CD4-positive, alpha-beta T cell treated with Interleukin-21 for 1 hour (primary cell): Measurements from ENCODE around the gene FGF14.
"Not testable (repeated sequence)": the region's sequence is repeated elsewhere in the genome, so short reads cannot be mapped to it uniquely, and the experiment has no call there.

Experiments
- DNase-seq: peaks from one replicate; pipeline ENCODE4 v3.0.0-alpha.2; 2020

Gene FGF14

DNA sequence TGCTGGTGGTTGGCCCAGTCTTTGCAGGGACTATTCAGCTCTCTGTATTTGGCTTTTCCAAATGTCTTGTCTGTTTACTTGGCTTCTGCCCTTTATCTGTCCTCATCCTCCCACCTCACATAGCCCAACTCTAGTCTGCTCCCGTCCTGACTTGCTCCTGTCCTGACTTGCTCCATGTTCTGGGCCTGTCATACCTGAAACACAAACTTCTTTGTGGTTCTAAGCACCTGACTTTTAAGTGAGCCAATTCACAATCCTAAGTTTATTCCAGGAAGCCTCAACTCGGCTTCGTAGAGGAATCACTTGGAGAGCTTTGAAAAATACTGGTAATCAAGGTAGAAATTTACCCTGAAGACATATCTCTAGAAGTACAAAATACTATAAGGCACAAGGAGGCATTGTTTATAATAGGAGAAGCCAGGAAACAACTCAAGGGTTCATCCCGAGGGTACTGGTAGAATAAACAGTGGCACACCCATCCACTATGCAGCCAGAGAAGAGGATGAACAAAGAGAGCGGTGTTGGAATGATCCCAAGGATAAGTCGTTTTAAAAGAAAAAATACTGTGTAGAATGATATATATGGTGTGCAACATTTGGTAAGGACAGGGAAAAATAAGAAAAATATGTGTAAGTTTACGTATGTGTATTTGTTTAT lies 284.5 kb downstream of the FGF14 start:
- DNase-seq, result no peak

DNA sequence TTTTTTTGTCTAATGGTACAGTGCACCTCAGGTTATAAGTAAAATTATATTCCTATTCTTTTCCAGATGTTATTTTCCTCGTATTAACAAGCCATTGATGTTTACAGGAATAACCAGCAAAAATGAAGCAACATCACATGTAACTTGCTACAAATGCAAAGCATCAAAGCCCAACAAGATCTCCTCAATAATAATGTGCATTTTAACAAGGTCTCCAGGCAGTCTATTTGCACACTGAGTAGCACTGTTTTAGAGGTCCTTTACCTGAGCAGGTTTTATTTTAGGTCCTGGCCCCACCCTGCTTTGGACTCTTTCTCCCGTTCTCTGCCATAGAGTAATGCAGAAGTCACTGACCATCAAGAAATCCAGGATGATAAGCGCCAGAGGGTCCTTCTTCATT lies 298.4 kb downstream of the FGF14 start:
- no peak for DNase-seq

DNA sequence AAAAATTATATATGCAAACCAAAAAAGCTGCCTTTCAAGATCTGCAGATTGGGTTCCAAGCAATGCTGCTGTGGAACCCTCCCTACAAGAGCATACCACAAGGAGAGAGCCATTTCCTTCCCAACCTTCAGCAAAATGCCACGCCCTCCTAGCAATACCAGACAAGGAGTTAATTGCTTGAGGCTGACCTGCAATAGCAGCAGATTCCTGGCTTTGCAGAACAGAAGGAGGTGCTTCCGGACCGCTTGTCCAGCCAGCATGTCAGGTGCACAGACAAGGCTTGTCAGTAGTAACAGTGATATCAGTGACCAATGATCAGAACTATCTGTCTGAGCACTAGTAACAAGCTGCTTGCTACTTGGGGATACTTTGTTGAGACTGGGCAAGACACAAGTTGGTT lies 301.6 kb downstream of the FGF14 start:
- no peak for DNase-seq

DNA sequence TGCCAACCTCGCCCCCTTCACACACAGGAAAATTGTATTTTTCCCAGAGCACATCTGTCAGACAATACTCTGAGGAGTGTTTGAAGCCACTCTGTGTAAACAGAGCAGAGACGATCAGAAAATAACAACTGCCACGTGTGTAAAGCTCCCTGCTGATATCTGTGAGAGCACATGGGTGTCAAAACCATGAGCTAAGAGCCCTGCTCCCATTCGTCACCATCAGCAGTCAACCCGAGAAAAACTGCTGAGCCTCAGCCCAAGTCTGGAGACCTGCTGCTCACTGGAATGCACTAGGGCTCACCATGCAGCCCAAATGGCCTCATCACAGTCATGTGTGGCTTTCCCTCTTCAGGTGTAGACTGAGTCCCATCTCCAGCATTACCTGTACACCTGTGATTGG lies 304.1 kb downstream of the FGF14 start:
- no peak for DNase-seq

DNA sequence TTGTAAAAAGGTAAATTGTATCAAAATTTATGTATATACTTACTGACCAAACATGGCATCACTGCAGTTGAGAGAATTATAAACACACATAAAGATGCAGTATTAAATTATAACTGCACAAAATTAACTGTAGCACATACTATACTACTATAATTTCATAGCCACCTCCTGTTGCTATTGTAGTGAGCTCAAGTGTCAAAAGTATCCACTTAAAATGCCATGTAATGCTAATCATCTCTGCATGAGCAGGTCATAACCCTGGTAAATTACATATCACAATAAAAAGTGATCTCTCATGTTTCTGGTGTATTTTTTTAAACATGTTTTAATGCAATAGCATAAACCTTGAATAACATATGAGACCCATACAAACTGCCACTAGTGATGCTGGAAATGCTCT lies 308.6 kb downstream of the FGF14 start:
- not testable (repeated sequence) for DNase-seq

DNA sequence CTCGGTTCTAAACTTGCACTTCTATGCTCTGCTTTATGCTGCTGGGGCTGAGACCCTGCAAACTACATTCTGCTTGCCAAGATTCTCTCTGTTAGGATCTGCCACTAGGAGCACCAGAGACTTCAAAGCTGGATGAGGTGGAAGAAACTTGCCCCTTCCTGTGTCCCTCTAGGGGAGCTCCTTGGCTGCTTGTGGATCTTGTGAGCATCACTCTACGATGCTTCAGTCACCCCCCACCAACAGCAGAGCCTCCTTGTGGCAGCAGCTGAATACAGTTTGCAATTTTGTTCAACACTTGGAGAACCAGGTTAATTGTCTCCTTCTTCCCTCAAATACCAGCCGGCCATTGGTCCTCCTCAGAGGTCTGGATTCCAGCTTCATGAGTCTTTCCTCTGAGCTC lies 310.6 kb downstream of the FGF14 start:
- no peak for DNase-seq

DNA sequence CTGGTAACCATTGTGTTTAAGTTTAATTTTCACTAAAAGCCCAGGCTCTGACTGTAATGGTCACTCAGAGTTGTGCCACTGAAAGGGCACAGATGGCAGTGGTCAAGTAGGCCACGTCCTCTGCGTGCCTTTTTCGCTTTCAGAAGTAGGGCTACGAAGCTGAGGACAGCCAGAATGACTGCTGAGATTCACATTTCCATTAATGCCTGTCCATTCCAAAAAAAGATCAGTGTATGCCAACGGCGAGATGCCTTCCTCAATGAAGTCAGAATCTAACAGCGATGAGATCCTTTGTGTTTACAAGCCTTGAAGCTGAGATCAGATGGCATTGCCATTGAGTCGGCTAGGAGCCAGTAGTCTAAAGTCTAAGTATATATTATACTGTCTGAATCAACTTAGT lies 311.3 kb downstream of the FGF14 start:
- DNase-seq, result no peak

DNA sequence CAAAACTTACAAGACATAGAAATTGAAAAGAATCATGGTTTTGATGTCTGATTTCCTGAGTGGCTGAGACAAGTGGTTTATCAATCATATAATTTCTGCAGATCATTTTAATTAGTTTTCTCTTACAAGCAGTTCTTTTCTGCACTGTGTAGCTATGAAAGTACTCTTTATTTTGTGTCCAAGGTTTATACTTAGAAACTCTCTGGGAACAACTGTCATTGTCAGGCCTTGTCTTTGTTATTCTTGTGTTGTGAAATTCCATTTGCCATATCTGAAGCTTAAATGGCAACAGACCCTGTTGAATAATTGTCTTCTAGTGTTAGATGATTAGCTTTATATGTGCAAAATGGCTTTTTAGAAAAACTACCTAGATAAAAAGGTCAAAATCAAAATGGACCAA lies 312.1 kb downstream of the FGF14 start:
- no peak for DNase-seq

DNA sequence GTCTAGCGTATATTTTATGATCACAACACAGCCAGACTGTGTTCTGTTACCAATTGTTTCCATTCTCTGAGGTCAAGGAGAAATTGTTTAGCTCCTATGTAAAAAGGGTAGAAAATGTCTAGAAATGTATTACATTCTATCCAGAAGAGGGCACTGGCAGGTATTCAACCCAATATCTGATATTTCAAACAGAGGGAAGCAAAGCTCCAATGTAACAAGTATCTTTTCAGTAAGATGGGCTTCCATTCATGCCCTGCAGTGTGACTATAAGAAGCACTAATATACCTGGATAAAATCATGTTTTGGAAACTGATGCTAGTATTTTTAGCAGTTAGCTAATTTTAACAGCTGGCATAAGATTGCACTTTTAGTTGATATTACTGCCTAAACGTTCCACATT lies 312.7 kb downstream of the FGF14 start:
- DNase-seq, result no peak

DNA sequence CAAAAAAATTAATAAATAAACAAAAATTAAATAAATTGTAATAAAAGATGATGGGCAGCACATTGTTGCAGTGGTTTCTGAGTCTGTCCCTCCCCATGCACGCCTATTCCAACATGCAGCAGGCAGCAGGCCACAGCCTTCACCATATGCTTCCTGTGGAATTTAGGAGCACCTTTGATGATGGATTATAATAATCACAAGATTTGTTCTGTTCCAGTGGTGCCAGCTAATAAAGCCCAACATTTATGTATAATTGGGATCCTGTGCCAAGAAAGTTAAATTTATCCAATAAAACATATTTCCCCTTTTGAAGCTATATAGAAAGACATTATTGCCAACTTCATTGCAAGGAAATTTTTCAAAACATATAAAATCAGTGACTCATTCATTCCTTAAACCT lies 328.6 kb downstream of the FGF14 start:
- no peak for DNase-seq

DNA sequence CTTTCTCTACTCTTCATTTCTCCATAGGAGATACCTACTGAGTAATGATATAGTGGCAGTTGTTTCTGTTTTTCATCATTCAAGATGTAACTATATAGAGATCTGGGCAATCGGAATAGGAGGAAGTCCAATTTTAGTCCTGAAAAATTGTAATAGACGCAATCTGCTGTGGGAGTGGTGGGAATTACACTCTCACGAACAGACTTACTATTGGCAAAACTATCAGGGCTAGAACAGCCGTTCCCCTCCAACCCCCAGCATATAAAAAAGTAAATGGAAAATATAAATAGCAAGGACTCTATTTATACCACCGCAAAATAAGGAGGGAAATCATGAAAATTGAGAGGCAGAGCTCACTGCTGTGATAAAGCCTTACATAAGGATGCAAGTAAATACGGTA lies 330.1 kb downstream of the FGF14 start:
- DNase-seq, result no peak

DNA sequence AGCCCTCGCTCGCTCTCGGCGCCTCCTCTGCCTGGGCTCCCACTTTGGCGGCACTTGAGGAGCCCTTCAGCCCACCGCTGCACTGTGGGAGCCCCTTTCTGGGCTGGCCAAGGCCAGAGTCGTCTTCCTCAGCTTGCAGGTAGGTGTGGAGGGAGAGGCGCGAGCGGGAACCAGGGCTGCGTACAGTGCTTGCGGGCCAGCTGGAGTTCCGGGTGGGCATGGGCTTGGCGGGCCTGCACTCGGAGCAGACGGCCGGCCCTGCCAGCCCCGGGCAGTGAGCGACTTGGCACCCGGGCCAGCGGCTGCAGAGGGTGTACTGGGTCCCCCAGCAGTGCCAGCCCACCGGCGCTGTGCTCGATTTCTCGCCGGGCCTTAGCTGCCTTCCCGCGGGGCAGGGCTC lies 333.5 kb downstream of the FGF14 start:
- not testable (repeated sequence) for DNase-seq

DNA sequence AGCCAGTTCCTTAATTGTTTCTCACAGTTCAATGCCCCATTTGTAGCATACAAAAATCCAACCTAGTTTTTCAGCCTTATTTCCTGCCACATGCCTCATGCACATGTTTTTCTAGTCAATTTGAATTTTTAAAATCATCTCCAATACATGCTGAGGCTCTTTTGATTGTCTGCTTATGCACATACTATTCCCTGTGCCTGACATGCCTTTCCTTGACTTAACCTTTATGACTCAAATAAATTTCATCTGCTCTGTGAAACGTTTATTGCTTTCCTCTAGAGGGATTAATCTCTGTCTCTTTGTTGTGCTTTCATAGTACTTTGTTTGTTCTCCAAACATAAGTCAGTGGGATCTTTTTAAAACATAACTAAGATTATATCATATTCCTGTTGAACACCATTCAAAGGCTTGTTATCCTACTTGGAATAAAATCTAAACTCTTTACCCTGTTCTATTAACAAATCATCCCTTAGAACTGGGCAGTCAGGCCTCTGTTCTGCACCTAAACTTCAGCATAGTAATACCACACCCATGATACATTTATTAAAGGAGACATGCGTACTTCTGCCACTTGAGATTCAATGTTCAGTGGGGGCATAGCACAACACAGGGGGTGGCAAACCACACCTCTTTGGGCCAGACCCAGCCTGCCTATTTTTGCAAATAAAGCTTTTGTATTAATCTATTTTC lies 346.6 kb downstream of the FGF14 start:
- no peak for DNase-seq

DNA sequence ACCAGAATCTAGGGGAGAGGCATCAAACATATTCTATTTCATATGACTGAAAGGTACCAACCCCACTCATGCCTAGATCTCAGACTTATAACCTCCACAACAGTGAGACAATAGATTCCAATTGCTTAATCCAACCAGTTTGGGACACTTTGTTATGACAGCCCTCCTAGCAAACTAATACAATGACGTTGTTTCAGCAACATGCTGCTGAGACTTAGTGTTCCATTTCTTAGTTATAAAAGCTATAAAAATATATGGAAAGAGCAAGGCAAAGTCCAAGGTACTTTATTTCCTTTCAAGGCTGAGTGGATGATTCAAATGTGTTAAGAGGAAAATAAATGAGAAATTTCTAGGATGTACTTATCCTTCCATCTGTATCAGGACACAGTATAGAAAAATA lies 352.0 kb downstream of the FGF14 start:
- no peak for DNase-seq

DNA sequence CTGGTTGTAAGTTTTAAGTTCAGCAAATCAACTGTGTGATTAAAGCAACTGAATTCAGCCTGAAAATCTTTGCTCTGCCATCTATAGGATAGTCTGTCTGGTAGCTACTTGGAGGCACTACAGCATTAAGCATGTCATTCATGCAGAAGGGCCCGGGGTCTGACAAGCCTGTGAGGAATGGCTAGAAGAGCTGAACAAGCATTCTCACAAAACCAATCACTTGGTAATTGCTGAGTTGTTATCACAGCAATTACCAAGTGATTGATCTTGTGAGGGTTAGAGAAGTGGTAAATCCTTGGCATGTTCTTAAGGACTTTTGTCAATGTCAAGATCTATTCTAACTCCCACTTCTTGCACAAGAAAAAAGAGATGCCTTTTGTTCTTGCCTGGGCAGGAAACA lies 356.1 kb downstream of the FGF14 start:
- DNase-seq, result no peak

DNA sequence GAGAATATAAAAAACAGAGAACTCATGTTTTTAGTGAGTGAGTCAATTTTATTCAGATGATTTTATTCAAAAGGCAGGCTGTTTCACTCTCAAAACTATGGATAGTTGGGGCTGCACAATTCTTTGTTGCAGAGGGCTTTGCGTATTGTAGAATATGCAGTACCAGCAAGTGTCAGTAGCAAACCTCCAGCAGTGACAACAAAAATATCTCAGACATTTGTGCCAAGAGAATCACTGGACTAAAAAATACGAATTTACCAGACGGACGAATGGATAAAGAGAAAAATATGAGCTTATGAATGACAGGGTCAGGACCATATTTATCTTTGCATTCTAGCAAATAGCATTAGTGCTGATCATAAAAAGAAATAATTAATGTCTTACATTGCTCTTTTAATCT lies 359.1 kb downstream of the FGF14 start:
- no peak for DNase-seq

DNA sequence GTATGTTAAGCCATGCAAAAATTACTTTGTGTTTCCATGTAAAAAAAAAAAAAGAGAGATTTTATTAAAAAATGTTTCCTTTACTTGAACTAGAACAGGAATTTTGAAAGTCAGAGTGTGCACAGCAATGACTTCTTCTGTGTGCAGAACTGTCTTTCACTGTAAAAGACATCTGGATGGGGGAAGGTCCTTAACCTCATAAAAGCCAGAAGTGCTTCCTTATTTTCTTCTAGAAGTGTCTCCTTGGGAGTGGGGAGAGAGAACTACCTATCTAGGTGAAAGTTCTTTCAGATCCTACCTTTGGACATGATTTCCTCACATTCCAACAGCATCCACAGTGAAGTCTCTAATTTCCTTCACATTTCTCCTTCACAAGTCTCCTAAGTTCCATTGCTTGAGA lies 360.3 kb downstream of the FGF14 start:
- DNase-seq, result no peak

DNA sequence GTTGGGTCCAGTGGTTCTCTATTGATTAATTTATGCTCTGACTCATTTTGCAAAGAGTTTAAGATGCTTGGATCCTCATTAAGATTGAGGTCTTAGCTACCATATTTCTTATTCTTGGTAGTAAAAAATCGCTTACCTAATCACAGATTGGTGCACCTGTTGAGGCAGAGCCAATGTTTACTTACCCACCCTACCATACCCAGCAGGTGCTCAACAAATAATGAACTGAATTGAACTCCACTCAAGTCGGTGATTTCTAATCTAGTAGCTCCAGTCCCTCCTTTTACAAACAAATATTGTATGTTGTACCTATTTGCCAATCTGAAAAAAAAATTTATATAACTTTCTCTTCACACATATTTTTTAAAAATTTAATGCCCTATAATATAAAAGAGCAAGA lies 361.0 kb downstream of the FGF14 start:
- DNase-seq, result no peak

DNA sequence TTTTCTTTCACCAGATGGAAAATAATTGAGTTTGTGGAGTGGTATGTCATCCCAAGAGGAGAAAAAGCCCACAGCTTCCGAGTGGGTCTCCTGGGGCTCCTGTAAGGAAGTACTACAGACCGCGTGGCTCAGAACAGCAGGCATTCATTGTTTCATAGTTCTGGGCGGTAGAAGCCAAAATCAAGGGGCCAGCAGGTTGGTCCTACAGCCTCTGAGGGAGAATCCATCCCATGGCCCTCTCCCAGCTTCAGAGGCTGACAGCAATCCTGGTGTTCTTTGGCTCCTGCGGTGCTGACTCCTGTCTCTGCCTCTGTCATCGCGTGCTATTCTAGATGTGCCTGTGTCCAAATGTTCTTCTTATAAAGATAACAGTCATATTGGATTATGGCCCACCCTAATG lies 362.6 kb downstream of the FGF14 start:
- no peak for DNase-seq

DNA sequence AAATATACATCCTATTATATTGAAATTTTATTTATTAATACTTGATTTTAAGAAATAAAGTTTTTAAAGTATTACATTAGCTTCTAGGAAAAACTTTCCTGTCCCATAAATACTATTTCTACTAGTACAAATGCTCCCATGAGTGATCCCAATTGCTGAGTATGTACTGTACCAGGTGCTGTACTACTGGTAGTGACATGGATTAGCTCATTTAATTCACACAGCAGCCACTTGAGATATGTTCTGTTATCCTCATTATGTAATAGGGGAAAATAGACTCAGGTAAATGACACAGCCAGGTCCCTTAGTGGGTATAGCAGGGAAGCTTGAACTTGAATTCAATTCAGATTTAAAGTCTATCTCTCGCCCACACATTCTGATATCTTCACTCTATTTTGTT lies 363.1 kb downstream of the FGF14 start:
- DNase-seq, result no peak

DNA sequence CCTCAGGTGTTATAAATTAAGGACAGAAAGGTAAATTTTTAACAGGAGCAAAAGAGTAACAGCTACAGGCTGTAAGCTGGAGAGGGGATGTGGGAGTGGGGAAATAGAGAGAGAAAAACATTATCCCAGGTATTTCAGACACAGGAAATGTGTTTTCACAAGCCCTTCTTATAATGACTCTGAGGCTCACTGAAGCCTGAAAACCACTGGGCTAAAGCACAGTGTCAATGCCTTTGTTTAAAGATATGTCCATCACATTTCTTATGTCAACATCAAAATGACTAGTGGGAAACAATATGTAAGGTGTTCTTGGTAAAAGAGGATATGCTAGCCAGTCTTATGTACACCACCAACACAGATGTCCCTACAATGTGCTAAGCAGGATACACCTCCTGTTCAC lies 365.9 kb downstream of the FGF14 start:
- DNase-seq, result no peak

DNA sequence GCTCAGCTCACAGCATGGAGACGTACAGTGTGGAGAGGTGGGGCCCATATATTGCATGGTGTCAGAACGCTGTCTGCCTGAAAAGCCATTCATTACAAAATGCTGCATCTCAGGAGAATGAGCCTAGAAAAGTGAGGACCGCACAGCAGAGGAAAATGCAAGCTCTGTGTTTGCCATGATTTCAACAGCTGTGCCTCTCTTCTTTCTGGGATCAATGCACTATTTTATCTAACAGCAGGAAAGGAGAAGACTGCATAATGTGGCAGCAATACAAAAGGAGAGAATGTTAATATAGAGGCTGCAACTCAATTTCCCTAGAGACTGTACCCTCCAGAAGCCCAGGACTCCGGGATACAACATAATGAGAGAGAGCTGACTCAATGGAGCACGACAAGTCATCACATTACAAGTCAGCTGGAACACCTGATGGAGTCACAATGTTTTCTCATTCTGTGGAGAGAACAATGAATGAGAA lies 368.0 kb downstream of the FGF14 start:
- no peak for DNase-seq

DNA sequence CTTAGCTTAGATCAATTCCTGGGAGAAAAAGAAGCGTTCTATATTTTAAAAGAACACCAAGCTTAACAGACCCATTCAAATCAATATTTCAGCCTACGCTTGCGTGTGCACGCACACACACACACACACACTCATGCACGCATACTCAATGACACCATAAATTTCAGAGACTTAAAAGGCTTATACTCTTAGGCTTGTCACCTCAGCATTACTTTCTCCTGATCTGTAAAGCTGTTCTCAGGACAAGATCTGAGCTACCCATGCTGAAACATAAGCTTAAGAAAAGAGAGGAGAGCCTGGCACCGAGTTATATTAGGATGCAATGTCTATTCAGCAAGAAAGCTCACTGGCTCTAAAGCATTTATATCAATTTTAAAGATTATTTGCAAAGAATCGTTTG lies 368.5 kb downstream of the FGF14 start:
- DNase-seq, result no peak

DNA sequence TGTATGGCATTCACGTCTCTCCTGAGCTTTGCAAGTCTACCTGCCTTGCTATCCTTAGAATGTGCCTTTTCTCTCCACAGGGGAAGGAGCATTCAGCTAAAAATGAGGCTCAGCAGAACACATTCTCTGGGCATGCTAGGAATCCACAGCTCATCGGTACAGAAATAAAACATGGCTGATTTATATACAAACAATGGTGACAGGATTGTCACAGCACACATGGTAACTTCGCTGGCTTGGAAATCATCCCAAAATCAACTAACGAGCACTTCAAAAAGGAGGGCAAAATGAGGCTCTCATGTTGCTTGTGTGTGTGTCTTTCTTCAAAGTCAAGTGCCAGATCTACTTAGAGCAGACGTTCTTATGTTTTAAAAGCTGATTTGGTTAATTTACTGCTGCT lies 373.0 kb downstream of the FGF14 start:
- no peak for DNase-seq

DNA sequence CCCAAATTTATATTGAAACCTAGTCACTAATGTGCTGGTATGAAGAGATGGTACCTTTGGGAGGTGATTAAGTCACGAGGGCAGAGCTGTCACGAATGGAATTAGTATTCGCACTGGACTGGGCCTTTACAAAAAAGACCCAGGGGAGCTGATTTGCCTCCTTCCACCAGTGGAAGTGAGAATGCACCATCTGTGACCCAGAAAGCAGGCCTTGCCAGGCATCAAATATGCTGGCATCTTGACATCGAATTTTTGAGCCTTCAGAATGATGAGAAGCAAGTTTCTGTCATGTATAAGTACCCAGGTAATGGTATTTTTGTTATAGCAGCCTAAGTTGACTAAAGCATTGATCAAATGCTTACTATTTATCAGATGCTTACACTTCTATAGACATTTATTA lies 373.6 kb downstream of the FGF14 start:
- no peak for DNase-seq
